AG08395 (cell line): Measurements from ENCODE around the gene PRRG4.
"Not testable (repeated sequence)": the region's sequence is repeated elsewhere in the genome, so short reads cannot be mapped to it uniquely, and the experiment has no call there.

Experiments used
- DNase-seq: peaks from one replicate; pipeline ENCODE4 v3.0.0; 2012; ENCODE audit warnings: mixed read lengths, low spot score

The PRRG4 gene

DNA sequence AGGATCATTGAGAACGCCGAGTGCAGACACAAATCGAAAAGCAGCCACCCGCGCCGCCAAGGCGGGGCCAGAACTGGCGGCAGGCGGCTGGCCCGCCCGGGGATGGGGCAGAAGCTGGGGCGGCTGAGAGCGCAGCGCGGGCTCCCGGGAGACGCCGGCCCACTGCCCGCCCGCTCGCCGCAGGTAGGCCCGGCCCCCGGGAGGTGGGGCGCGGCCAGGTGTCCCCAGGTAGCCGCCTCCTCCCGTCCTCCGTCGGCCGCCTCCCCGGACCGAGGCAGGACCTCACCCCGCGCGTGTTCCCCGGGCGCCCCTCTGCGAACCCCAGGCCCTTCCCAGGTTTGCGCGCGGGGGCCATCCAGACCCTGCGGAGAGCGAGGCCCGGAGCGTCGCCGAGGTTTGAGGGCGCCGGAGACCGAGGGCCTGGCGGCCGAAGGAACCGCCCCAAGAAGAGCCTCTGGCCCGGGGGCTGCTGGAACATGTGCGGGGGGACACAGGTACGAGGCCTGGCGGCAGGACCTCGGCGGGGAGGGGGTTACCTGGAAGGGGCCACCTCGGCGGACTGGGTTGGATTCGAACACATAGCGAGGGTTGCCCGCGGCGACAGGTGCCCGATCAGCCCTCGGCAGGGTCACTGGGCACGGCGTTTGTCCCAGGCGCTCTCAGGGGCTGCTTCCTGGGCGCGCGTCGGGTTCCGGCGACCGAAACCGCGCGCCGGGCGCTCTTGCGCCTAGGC lies at the start of gene PRRG4:
TSS of gene PRRG4 (plus strand) at position 248 of the 733 bp plus-strand sequence. CDS start 603 bp downstream, outside the sequence.
- peak; percentile 50 for DNase-seq

DNA sequence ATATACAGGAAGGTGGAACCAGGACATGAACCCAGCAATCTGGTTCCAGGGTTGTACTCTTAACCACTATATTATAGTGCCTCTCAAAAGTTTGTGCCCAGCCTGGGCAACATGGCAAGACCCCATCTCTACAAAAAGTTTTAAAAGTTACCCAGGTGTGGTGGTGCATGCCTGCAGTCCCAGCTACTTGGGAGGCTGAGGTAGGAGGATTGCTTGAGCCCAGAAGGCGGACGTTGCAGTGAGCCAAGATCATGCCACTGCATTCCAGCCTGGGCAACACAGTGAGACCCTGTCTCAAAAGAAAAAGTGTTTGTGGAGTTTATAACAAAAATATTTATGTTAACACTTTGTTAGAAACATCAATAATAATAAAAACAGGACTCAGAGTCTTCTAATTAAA lies 48.9 kb upstream of the PRRG4 start:
- DNase-seq, result not testable (repeated sequence)

DNA sequence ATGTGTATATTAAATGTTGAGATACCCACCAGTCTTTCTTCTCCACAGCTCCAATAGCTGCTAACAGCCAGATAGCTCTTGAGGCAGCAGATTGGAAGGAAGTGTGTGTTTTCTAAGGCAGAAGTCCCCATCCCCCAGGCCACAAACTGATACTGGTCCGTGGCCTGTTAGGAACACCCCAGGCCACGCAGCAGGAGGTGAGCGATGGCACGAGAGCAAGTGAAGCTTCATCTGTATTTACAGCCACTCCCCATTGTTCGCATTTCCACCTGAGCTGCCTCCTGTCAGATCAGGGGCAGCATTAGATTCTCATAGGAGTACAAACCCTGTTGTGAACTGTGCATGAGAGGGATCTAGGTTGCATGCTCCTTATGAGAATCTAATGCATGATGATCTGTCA lies 48.0 kb upstream of the PRRG4 start:
- no peak for DNase-seq

DNA sequence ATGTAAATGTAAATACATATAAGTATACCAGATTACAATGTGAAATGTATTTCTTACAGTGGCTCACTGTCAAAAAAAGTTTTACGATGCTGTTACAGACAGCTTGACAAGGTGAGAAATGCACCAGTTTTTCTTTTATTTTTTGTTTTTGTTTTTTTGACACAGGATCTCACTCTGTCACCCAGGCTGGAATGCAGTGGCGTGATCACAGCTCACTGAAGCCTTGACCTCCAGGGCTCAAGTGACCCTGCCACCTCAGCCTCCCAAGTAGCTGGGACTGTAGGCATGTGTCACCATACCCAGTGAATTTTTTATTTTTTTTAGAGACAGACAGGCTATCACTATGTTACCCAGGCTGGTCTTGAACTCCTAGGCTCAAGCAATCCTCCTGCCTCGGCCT lies 44.5 kb upstream of the PRRG4 start:
- no peak for DNase-seq

DNA sequence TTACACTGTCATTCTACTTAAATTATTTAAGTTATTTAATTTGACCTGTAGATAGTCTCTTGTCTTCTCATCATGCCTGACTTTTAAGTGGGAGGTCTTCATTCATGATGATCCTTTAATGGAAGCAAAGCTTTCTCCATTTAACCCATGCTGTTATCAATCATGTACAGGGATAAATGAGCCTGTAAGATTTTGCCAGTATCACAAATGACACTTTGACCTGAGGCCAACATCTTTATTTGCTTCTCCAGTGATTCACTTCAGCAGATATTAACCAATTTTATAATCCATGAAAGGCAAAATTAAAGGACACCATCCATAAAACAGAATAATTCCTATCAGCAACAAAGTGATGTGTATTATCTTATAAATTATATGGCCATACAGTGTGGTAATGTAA lies 42.9 kb upstream of the PRRG4 start:
- DNase-seq, result no peak

DNA sequence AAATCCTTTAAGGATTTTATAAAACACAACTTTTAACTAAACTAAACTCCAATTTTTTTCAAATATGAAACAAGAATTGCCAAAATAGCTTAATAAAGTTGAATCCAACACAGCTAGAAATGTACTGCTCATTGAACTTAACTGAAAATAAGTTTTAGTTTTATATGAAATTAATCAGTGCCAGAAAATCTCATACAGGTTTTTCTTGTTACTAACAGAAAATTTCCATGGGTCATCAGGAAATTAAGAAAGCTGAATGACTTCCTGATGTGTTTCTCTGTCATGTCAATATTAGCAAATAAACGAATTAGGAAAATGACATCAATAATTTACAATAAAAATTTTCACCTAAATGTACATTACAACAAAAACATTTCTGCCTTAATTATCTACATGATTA lies 38.8 kb upstream of the PRRG4 start:
- DNase-seq, result no peak

DNA sequence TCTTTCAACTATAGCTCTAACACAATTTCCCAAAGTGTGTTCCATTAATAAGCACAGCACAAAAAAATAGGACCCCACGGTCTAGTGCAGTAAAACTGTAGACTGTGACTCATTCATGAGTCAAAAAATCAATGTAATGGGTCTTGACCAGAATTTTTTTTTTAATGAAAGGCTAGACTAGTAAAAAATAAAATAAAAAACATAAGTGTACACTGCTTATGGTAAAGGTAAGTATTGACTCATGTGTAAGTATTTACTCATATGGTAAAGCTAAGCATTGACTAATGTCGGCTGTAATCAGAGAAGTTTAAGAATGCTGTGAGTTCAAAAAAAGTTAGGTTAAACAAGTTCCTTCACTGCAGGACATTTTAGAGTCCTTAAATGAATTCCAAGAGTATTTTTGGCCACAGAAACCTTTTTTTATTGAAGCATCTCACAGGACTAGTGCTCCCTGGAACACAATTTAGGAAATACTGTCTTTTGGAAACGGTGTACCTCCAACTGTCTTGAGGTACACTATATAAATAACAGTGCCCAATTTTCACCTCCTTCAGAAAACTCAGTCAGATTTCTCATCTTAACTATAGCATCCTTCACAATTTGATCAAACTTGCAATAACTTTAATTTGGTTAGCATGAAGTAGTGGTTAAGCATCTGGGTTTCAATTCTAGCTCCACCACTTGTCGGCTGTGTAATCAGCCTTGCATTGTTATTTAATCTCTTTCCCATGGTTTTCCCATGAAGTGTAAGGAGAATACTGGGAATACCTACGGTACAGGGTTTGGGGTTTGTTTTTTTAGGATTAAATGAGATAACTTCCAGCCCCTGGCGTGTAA lies 37.4 kb upstream of the PRRG4 start:
- DNase-seq, result no peak

DNA sequence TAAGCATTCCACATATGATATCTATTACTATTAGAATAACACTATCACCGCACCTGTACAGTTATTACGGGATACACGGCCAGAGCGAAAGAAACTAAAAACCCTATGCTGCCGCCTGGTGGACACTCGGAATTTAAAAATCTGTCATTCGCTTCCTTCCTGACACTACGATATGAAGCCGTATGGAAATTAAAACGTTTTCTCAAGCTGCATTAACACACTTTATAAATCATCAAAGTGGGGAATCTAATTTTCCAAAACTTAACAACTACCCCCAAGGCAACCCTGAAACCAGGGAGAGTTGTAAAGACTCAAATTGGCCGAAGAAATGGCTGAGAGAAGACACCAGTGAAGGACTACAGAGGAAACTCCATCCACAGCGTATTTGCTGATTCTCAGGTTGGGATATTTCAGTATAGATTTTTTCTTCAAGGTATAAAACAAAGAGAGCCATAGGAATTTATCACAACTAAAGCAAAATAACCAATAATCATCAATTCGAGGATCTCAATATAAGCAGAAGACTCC lies 36.7 kb upstream of the PRRG4 start:
- peak; percentile 33 for DNase-seq

DNA sequence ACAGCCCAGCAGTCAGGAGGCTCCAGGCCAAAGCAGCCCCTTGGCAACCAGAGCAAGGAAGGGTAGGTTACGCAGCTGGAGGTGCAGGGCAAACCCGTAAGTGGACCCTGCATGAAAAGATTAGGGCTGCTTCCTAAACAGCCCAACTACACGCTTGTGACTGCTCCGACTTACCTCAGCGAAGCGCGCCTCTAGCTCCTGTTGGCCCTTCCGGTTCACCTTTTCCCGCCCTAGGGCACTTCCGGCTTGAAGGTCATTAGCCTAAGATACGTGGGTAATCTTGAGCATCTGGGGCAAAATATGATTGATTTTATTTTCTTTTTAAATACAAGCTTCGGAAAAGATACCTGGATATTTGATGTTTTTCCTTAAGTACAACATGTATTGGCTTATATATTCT lies 35.3 kb upstream of the PRRG4 start, which contains the start of gene CCDC73:
TSS of gene CCDC73 (minus strand) at position 224 of the 400 bp plus-strand sequence. CDS start 34,419 bp downstream, outside the sequence.
- no peak for DNase-seq

DNA sequence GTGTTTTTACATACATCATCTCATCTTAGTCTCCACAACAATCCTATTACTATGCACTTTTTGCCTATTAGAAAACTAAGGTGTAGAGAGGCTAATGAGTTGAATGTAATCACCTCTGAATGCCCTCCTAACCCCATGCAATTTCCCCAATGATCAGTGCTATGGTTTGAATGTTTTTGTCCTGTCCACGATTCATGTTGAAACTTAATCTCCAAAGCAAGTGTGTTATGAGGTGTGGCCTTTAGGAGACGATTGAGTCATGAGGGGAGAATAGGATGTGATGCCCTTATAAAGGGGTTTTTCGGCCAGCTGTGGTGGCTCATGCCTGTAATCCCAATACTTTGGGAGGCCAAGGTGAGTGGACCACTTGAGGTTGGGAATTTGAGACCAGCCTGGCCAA lies 33.3 kb upstream of the PRRG4 start:
- DNase-seq, result no peak

DNA sequence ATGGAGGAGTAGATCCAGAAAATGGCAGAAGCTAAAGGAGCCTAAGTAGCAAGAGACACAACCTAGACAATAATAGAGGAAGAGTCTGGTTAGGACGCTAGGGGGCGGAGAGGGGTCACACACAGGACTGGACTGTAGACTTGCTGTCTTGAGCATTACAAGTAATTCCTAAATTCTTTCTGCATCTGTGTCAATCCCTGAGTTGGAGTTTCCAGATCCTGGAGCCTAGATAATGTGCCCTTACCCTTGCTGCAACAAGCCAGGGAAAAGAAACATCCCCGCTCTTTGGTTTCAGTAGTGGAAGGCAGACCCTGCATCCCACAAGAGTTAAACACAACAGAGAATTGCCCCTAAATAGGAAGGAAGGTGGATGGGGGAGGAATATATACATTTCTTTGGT lies 20.4 kb upstream of the PRRG4 start:
- peak; percentile 79 for DNase-seq

DNA sequence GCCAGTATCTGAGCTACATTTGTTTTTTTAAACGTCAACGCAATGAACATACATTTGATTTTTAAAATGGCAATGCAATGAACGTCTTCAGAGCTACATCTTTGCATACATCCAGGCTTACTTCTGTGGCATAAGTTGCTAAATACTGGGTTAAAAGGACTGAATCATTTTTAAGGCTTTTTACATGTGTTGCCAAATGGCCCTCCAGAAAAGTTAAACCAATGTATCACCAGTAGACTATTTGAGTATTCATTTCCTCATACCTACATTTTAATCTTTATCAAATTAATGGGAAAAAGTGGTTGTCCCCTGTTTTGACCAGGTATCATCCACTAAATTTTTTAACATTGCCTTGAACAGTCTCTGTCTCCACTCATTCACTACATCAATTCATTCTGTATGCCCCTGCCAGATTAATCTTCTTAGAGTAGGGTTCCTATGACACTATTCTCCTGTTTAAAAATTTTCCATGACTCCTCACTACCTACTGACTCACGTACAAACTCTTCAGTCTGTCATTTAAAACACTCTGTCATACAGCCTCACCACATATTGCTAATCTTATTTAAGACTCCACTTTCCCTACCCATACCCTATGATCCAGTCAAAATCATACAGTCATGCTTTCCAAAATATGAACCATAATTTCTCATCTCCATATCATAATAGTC lies 12.4 kb upstream of the PRRG4 start:
- DNase-seq, result no peak

DNA sequence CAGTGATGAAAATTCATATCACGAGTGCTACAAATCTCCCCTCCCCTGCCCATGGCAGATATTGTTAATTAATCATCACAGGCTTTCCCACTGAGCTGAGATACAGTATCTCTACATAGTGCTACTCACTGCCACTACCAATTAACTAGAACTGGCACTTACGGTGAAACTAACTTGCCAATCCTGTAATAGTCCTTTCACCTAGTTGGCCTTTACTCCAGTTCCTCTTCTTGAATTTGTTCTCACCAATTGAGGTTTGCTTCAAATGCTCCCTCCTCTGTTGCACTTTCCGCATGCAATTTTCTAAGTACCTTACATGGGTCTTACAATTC lies 11.9 kb upstream of the PRRG4 start:
- DNase-seq, result no peak

DNA sequence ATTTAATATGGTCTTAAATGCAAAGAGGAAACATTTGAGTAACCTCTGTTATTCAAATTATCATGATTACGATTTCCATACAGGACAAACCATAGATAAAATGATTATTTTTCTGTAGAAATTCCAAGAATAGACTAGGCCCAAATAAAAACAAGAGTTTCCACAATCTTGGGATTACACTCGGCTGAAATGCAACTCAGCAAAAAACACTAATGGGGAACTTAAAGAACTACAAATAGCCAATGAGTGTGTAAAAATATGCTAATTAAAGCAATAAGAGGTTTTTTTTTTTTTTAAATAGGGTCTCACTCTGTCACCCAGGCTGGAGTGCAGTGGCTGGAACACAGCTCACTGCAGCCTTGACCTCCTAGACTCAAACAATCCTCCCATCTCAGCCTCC lies 10.5 kb upstream of the PRRG4 start:
- no peak for DNase-seq

DNA sequence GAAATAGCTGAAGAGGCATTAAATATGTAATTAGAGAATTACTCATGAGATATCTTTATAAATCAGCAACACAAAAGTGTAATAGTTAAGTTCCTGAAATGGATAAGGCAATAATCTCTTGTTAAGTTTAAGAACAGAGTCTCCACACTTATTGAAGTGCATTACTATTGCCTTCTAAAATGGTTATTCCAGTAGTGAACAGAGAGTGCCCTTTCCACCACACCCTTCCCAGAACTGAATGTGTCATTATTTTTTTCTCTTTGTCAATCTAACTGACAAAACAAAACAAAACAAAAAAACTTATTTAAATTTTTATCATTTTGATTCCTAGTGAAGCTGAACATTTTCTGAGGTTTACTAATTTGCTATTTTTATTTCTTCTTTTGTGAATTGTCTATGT lies 9.2 kb upstream of the PRRG4 start:
- no peak for DNase-seq

DNA sequence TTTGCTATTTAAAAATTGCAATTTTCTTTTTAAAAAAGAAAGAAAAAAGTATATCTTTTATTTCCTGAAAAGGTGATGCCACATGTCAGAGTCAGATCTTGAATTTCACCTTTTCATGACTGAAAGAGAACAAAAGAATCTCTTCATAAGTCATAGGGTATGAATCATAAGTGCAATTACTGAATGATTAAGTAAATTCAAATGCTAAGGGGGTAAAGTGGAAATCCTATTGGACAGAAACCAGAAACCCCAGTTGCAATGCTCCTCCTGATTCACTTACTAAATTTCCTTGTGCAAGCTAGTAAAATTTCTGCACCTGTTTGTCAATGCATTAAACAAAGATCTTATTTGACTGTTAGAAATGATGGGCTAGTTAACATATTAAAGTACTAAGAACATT lies 8.2 kb upstream of the PRRG4 start:
- DNase-seq, result no peak

DNA sequence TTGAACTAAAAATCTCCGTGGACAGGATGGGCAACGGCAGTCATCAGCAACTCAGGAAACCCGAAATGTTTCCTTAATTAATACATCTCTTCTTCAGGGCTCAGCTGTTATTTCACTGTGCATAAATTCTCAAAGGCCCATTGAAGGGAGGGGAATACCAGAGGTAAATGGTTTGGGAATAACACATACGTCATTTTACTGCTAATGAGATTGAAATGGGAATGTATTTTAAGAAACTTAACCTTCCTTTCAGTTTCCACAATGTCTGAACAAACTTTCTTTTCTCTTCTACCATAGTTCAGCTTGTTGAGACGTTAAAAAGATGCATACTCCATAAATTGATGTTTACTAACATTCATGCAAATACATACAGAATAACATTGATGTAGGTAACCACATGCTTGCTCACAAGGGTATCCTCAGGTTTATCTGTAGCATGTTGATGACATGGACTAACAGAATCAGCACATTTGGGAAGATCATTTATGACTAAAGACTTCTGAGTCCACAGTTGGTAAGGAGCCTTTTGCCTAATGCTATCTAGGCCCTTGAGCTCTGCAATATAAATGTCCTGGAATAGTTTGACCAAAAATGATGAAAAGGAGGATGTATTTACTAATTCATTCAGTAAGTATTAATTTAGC lies 7.7 kb upstream of the PRRG4 start:
- no peak for DNase-seq

DNA sequence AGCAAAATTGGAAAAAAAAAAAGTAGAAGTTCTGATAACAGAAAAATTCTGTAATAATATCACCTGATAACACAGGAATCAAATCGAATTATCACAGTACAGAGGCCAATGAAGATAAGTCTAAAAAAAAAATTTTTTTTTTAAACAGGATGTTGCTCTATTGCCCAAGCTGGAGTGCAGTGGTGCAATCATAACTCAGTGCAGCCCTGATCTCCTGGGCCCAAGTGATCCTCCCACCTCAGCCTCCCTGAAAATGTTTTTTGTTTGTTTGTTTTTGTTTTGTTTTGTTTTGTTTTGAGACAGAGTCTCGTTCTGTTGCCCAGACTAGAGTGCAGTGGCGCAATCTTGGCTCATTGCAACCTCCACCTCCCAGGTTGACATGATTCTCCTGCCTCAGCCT lies 6.1 kb upstream of the PRRG4 start:
- DNase-seq, result not testable (repeated sequence)

DNA sequence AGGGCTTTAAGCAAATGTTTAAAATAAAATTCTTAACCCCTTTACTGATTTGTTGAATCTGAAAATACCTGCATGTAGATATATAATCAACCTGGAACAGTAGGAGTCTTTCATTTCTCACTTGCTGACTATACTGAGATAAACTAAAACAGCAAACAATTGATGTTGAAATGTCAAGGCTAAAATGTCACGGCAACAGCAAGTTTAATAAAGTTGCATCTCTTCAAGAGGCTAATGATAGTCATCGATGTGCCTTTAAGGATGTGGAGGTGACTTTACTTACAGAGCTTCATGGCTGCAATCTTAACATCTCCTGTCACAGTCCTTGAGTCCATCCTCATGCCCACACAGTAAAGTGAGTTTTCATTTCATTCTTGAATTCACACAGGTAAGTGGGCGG lies 3.6 kb upstream of the PRRG4 start:
- DNase-seq, result no peak

DNA sequence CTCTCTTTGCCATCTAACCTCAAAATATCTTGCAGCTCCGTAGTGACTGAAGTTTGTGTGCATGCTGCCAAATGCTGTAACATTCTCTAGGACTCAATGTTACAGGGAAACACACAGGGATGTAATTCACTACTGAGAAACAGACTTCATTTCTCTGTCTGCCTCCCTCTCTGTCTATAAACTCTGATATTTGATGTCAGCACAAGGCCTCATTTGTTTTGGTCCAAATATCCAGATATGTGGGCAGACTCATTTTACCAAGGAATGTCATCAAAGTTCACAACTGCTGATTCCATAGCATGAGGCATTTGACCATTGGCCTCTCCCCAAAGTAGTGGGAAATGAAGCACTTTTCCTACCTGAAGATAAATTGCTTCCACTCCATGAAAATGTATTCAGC lies 2.5 kb upstream of the PRRG4 start:
- no peak for DNase-seq

DNA sequence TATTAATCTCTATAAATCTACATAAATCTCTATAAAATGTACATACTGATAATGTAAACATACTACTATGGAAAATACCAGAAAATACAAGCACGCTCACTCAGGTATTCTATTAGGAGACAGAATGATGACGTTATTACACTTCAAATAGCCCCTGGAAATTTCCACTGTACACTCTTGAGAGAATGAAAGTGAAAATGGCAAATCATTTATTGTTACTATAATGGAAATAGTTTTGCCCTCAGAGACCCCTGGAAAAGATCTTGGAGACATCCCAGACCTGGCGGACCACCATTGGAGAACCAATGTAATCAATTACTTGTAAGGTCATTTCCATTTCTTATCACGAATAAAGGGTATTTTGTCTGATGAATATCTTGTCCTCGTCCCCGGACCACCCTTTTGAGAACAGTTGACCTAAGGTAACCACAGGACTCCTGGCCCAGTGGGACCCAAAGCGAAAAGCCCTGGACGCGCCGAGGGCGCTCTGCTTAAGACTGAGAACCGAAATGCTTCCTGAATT lies 509 bp upstream of the PRRG4 start:
- no peak for DNase-seq

DNA sequence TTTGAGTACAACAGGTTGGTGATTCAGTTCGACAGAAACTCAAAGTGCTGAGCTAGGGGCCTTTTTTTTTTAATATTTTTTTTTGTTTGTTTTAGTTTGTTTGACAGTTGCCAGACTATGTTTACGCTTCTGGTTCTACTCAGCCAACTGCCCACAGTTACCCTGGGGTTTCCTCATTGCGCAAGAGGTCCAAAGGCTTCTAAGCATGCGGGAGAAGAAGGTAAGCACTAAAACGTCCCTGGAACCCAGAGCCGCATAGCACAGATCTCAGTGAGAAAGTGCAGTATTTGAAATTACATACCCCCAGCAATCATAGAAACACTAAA lies 649 bp downstream of the PRRG4 start:
- no peak for DNase-seq
